CD4-positive, alpha-beta T cell treated with Interleukin-2 at 100 ng/mL for 4 hours (primary cell): Measurements from ENCODE around the gene PPRC1.

ENCODE experiments used
- DNase-seq: peaks from one replicate; pipeline ENCODE4 v3.0.0-alpha.2; 2020; ENCODE audit warnings: low spot score

PPRC1 gene

GRCh38 chr10:102132563-102133372 lies at the start of gene PPRC1:
PPRC1 (plus strand) TSS chr10:102133040; CDS start chr10:102133069, 29 bp downstream.
- DNase-seq: peak; percentile 97

- DNase-seq: no peak
These were observed 49.3 kb upstream of the PPRC1 start for GRCh38 chr10:102083541-102083940.

GRCh38 chr10:102085336-102085735 lies 47.5 kb upstream of the PPRC1 start:
- no peak for DNase-seq

- no peak for DNase-seq
These were observed 46.6 kb upstream of the PPRC1 start for GRCh38 chr10:102086196-102086595.

GRCh38 chr10:102090772-102091171 lies 42.1 kb upstream of the PPRC1 start:
- no peak for DNase-seq

- no peak for DNase-seq
These were observed 36.4 kb upstream of the PPRC1 start for GRCh38 chr10:102096449-102096848.

- no peak for DNase-seq
These were observed 31.7 kb upstream of the PPRC1 start for GRCh38 chr10:102101152-102101551.

GRCh38 chr10:102102421-102102820 lies 30.4 kb upstream of the PPRC1 start:
- no peak for DNase-seq

- no peak for DNase-seq
These were observed 25.8 kb upstream of the PPRC1 start for GRCh38 chr10:102106998-102107397.

- no peak for DNase-seq
These were observed 23.4 kb upstream of the PPRC1 start for GRCh38 chr10:102109166-102110116.

GRCh38 chr10:102111276-102111675 lies 21.6 kb upstream of the PPRC1 start:
- no peak for DNase-seq

GRCh38 chr10:102112210-102112817 lies 20.5 kb upstream of the PPRC1 start:
- DNase-seq: no peak

GRCh38 chr10:102113261-102113955 lies 19.4 kb upstream of the PPRC1 start:
- DNase-seq: no peak

GRCh38 chr10:102113956-102114857 lies 18.6 kb upstream of the PPRC1 start:
- DNase-seq: no peak

GRCh38 chr10:102114861-102115618 lies 17.8 kb upstream of the PPRC1 start:
- peak; percentile 78 for DNase-seq

GRCh38 chr10:102115775-102116174 lies 17.1 kb upstream of the PPRC1 start:
- no peak for DNase-seq

- DNase-seq: no peak
These were observed 16.2 kb upstream of the PPRC1 start for GRCh38 chr10:102116656-102117055.

- peak; percentile 57 for DNase-seq
These were observed 15.3 kb upstream of the PPRC1 start for GRCh38 chr10:102117391-102118159.

- DNase-seq: no peak
These were observed 14.0 kb upstream of the PPRC1 start for GRCh38 chr10:102118867-102119266.
